ENCODE results near the gene RALY. TPM values are rescaled to one million over a fixed set of nuclear protein-coding genes. Genes with fewer than 3 reads are reported as not detected.
"Not testable (repeated sequence)": the region's sequence is repeated elsewhere in the genome, so short reads cannot be mapped to it uniquely, and the experiment has no call there.

RALY gene
- total RNA-seq, 1 donor from 2014 or later = 92.4 TPM

DNA sequence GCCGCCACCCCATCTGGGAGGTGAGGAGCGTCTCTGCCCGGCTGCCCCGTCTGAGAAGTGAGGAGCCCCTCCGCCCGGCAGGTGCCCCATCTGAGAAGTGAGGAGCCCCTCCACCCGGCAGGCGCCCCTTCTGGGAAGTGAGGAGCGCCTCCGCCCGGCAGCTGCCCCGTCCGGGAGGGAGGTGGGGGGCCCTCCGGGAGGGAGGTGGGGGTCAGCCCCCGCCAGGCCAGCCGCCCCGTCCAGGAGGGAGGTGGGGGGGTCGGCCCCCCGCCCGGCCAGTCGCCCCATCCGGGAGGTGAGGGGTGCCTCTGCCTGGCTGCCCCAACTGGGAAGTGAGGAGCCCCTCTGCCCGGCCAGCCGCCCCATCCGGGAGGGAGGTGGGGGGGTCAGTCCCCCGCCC, 138.8 kb downstream of the RALY start:
- DNase-seq (ENCODE audit: low spot score) = not testable (repeated sequence)

DNA sequence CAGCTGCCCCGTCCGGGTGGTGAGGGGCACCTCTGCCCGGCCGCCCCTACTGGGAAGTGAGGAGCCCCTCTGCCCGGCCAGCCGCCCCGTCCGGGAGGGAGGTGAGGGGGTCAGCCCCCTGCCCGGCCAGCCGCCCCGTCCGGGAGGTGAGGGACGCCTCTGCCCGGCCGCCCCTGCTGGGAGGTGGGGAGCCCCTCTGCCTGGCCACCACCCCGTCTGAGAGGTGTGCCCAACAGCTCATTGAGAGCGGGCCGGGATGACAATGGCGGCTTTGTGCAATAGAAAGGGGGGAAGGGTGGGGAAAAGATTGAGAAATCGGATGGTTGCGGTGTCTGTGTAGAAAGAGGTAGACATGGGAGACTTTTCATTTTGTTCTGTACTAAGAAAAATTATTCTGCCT, 139.2 kb downstream of the RALY start:
- DNase-seq (ENCODE audit: low spot score) = not testable (repeated sequence)

DNA sequence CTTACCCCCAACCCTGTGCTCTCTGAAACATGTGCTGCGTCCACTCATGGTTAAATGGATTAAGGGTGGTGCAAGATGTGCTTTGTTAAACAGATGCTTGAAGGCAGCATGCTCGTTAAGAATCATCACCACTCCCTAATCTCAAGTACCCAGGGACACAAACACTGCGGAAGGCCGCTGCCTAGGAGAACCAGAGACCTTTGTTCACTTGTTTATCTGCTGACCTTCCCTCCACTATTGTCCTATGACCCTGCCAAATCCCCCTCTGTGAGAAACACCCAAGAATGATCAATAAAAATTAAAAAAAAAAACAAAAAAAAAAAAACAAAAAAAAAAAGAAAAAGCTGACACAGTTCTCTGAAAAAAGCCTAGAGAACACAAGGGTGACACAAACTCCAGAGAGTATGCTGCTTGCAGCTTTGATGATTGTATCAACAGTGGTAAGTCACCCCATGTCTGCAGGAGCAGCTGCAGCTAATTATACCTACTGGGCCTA, 139.7 kb downstream of the RALY start:
- not testable (repeated sequence) for DNase-seq (ENCODE audit: low spot score)

Small RNA genes within 50 kb of the gene (microRNA-seq; reads per million reads assigned to microRNA genes)
- not detected for gene MIR4755 (ENCODE audit: borderline number of aligned reads)

Other genes with a start within 250 kb of the RALY start
- 85.2 TPM for gene CHMP4B, start 182.6 kb upstream of the RALY start, total RNA-seq
- gene EIF2S2, start 118.3 kb downstream of the RALY start, total RNA-seq = 64.5 TPM
- gene ASIP, start 247.5 kb downstream of the RALY start, total RNA-seq = not detected